KG1 (cell line): ENCODE data around the gene ECSCR.
"Not testable (repeated sequence)": the region's sequence is repeated elsewhere in the genome, so short reads cannot be mapped to it uniquely, and the experiment has no call there.

ENCODE experiments used
- DNase-seq: peaks from one replicate; lab custom pipeline; 2025; lab: John Stamatoyannopoulos, UW

The ECSCR gene

GRCh38 chr5:139446956-139447779 is 15.4 kb downstream of the ECSCR start:
- DNase-seq: no peak

DNA sequence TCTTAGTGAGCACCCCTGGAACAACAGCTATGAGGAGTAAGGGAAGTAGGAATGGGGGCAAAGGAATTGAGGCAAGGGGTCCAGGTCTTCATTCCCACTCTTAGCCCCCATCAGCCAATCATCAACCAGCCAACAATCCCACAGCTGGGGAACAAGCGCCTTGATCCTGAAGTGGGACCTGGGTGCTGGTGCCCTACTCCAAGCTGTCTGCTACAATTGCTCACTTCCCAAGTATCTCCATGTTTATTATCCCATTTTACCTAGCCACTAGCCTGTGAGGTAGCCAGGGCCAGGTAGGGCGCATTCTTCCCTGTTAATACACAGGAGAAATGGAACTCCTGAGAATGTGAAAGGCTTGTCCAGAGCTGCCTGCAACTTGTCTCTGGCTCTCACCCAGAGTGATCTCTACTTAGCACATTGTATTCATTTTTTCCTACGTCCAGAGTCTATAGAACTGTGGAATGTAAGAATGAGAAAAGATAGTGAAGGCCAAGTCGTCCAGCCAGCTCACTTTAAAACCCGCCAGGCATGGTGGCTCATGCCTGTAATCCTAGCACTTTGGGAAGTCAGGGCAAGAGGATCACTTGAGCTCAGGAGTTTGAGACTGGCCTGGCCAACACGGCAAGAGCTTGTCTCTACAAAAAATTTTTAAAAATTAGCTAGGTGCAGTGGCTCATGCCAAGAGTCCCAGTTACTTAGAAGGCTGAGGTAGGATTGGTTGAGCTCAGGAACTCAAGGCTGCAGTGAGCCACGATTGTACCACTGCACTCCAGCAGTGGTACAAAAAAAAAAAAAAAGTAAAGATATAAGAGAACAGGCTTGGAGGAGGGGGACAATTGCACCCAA is 17.0 kb downstream of the ECSCR start:
- DNase-seq: no peak

DNA sequence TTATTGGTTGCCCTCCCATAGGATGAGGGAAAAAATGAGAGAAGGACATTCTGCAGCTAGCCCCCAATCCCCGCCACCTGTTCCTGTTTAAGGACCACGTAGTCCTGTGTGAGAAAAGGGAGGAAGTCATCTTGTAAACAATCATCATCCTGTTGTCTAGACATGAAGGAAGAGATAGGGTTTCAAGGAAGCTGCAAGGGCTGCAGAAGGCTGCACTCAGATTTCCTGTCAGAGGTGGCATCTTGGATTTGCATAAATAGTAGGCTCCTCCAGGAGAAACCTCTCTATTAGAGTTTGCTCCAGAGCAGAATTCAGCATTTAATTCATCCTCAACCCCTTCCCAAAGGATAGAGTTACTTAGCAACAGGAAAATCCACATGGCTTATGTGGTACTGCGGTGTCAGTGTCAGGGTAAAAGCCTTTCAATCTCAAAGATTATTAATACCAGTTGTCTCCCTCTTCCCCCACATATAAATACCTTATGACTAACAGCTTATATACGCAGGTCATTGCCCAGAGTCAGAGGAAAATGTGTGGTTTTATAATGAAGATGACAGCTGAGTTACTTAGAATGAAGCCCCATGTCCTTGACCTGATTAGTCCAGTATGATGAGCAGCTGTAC is 18.6 kb downstream of the ECSCR start:
- no peak for DNase-seq

DNA sequence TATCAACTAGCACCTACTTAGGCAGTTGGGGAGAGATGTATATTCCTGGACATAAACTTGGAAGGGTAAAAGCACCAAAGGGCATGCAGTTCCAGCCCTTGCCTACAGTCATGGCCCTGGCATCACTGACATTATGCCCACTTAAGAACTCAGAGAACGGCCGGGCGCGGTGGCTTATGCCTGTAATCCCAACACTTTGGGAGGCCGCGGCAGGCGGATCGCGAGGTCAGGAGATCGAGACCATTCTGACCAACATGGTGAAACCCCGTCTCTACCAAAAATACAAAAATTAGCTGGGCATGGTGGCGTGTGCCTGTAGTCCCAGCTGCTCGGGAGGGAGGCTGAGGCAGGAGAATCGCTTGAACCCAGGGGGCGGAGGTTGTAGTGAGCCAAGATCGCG is 22.1 kb downstream of the ECSCR start:
- not testable (repeated sequence) for DNase-seq

GRCh38 chr5:139439013-139439903 is 23.3 kb downstream of the ECSCR start, which contains the start of gene DNAJC18:
Gene DNAJC18, minus strand, starts transcription at chr5:139439525. Its CDS starts 80 bp downstream, at chr5:139439445.
- peak; percentile 14 for DNase-seq

- no peak for DNase-seq
Measured at GRCh38 chr5:139438707-139439012, 23.9 kb downstream of the ECSCR start.

DNA sequence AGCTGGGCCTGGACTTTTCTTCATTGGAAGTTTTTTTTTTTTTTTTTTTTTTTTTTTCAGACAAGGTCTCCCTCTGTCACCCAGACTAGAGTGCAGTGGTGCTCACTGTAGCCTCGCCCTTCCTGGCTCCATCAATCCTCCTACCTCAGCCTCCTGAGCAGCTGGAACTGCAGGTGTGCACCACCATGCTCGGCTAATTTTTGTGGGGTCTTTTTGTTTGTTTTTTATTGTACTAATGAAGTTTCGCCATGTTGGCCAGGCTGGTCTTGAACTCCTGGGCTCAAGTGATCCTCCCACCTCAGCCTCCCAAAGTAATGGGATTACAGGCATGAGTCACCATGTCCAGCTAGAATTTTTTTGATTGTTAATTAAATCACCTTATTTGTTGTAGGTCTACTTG is 26.9 kb downstream of the ECSCR start:
- DNase-seq: no peak

GRCh38 chr5:139431706-139432105 is 30.8 kb downstream of the ECSCR start:
- DNase-seq: no peak

GRCh38 chr5:139430015-139430414 is 32.5 kb downstream of the ECSCR start:
- DNase-seq: no peak

GRCh38 chr5:139426203-139426885 is 36.2 kb downstream of the ECSCR start:
- DNase-seq: no peak

- DNase-seq: no peak
Measured at GRCh38 chr5:139425497-139425896, 37.0 kb downstream of the ECSCR start.

GRCh38 chr5:139422307-139422893 is 40.1 kb downstream of the ECSCR start:
- no peak for DNase-seq

DNA sequence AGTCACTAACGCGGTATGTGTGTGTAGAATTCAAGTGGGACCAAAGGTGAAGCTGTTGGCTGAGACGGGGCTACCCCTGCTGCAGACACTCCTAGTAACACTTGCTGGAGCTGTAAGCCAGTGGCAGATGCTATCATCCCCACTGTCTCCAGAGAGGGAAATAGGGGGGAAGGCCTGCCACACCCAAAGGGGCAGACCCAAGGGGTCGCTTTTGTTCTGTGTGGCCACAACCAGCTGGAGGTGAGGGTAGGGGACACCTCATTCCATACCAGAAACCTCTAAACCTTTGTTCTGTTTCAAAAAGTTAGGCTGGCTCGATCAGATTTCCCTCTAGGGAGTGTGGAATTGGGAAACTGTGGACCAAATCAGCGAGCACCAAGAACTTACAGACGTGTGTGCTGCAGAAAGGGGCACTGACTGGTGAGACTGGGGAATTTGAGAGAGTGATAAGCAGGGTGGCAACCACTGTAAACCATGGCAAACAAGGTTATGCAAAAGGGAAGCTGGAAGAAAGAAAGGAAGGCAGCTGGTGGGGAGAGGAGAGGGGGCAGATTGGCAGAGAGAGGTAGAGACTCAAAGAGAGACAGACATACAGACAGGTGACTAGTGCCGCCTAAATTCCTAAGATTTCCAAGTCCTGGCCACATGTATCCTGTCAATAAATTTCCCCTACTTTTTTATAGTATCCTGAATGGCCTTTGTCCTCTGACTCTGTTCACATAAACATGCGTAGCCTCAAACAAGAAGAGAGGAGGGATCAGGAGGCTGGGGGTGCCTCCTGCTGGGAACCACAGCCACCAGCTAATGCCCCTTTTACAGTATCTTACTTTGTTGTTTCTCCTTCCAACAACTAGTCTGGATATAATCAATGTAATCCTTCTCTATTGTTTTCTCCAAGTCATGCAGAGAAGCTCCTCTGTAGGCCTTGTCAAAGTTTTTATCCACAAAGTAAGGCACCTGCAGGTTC is 43.0 kb downstream of the ECSCR start:
- no peak for DNase-seq

- DNase-seq: no peak
Measured at GRCh38 chr5:139418793-139419192, 43.8 kb downstream of the ECSCR start.

GRCh38 chr5:139417214-139417613 is 45.3 kb downstream of the ECSCR start:
- no peak for DNase-seq

- DNase-seq: no peak
Measured at GRCh38 chr5:139416651-139417050, 45.9 kb downstream of the ECSCR start.

DNA sequence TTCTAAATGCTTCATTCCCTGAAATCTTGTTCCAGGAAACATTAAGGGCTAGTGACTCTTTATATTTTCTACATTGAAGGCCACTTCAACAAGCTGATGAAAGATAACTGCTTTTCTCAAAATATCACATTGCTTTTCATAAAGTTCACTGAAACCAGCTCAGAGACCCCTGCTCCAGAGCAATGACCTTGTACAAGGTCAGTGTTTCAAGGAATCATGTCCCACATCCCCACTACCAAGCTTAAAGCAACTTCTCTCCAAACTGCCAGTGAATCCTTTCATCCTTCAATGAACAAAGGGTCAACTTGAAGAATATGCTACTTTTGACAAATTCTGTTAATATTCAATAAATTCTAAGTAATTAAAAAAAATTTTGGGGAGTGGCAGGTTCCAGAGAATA is 46.7 kb downstream of the ECSCR start:
- no peak for DNase-seq

DNA sequence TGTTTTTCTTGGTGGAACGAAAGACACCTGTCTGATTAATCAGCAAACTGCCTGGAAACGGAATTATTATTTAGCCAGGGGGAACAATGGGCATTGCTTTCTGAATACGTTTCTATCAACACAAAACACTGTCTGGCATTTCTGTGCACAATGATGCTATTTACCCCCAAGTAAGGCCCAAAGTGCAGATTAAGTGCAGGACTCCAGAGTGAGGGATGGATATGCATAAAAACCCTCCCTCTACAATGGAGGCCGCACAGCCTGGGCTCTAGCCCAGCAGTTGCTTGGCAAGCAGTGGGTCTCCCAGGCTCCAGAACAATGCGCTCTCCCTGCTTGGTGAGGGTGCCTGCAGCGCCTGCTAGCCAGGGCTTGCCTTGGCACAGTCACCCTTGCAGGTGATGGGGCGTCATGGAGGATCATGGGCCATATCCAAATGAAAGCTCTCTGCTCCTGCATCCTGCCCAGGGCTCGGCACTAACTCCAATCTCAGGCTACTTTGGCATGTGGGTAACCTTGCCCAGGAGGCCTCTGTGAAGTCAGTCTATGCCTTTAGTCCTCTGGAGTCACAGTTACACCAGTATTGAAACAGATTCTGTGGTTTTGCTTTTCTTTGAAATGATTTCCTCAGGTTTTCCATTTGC is 47.2 kb downstream of the ECSCR start:
- DNase-seq: no peak

DNA sequence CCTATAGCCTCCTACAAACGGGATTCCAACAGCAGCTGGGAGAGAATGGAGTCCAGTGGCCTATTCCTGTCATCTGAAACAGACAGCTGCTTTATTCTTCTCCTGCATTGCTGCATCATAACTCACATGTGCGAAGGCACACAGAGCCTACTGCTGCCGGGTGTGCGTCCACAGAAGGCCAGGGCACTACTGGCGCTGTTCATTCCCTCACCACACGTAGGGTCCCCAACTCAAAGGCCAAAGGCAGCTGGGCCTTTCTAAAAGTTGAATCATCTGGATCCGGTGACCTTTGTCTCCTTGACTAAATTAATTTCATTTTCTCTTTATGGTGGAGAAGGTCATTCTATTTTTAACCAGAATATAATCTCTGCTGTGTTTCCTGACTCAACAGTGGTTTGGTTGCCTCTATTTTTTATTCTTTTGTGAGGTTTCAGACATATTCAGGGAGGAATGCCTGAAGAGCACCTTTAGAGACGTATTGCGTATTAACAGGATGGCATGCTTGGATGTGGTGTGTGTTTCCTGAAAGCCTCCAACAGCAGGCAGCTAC is 47.9 kb downstream of the ECSCR start:
- no peak for DNase-seq
